ENCODE results near the gene IQCF5. TPM values are rescaled to one million over a fixed set of nuclear protein-coding genes. Genes with fewer than 3 reads are reported as not detected.

The IQCF5 gene
- total and polyA plus RNA-seq, 9 of the 15 experiments (the other 6 are each of a cell fraction or from before 2014, with no cell fraction given) = not detected

DNA sequence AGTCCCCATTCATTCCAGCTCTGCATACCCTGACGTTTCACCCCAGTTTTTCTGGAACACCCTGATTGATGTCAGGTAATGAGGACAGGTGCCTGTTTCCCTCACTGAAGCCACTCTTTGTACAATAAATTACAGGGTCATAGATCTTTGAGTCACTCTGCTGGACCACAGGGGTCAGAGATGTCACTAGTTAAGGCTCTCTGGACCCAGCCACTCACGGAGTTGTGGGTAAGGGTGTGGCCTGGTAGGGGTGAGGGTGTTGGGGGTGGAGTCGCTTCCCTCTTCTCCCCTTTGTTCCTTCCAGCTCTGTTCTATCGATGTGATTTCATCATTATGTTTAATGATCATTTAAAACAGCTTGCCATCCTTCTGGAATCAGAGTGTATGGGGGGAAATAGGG is 512 bp downstream of the IQCF5 start:
- POLR2A ChIA-PET = interaction anchor here (0.8 kb wide), 1 partner anchor 10 kb away, joined by 3 read pairs; no protein-coding TSS in a partner anchor
- in situ Hi-C loops (cut with MboI) = no loop called here
- no peaks in the 10 kb centered on the region for H3K9me1 ChIP-seq (ENCODE audit: control insufficient read depth, insufficient read depth, low read length)
- intact Hi-C loops (cut with micrococcal nuclease) = no loop called here
- H3K4me2 ChIP-seq (ENCODE audit: insufficient read depth, low read length) = no peak overlapping the region
- no TSS peak for BruUV-seq (replicated peaks)
- DNase-seq (ENCODE audit: extremely low read depth in 1 of 4, low spot score in 3 of 4) (peak in 2 of 4 experiments; percentile 12 to 16), ATAC-seq (no peak), FAIRE-seq (no peak)
- H3K36me3 ChIP-seq (ENCODE audit: control insufficient read depth, insufficient read depth, low read length) = no peaks in the 10 kb centered on the region
- no peaks in the 10 kb centered on the region for H3K79me2 ChIP-seq (ENCODE audit: control insufficient read depth, insufficient read depth, low read length)
- H3K27me3 ChIP-seq (ENCODE audit: control insufficient read depth in 2 of 2, insufficient read depth in 2 of 2, low read length in 2 of 2) = peaks cover 0 to 10% of the 10 kb centered on the region in 2 experiments; a peak in 2 of 5 replicates
- H3K4me1 ChIP-seq (replicated peaks in 1 of 2; ENCODE audit: control insufficient read depth in 2 of 2, insufficient read depth in 2 of 2, low read length in 2 of 2) = no peaks in the 10 kb centered on the region
- CTCF ChIA-PET (ENCODE audit: low intra/inter-chr PET ratio) = no interaction called here
- no peak overlapping the region for H2AFZ ChIP-seq (ENCODE audit: low read depth, low read length)
- no peaks in the 10 kb centered on the region for H4K20me1 ChIP-seq (replicated peaks; ENCODE audit: control insufficient read depth, insufficient read depth, low read length)
- H3K4me3 ChIP-seq = no peak overlapping the region
- H3K9ac ChIP-seq (ENCODE audit: insufficient read depth in 1 of 2, low read depth in 2 of 2, low read length in 2 of 2) = no peak overlapping the region
- TF ChIP-seq SMARCA5 (IDR thresholded peaks at IDR 0.05) (no peak), SUPT5H (IDR thresholded peaks at IDR 0.05) (no peak), POLR2AphosphoS5 (IDR thresholded peaks at IDR 0.05; ENCODE audit: control insufficient read depth, insufficient read depth, low read depth, low read length) (no peak), HIVEP1 (CRISPR knock-in tag; IDR thresholded peaks at IDR 0.05) (no peak), NR1H2 (CRISPR knock-in tag; IDR thresholded peaks at IDR 0.05) (no peak), MEIS2 (IDR thresholded peaks at IDR 0.05; ENCODE audit: partially characterized antibody) (peak; percentile 22), TOE1 (IDR thresholded peaks at IDR 0.05; ENCODE audit: borderline replicate concordance) (no peak), TOE1 (CRISPR knock-in tag; IDR thresholded peaks at IDR 0.05; ENCODE audit: borderline replicate concordance, low read depth) (no peak)
- no peaks in the 10 kb centered on the region for H3K9me3 ChIP-seq (replicated peaks; ENCODE audit: control insufficient read depth, insufficient read depth, low read depth, low read length)
- WGBS (ENCODE audit: insufficient coverage, low coverage, missing lambda C conversion rate) = 0% methylated on average over 3 of the region's 4 CpGs
- H3K27ac ChIP-seq (ENCODE audit: extremely low read depth, low read depth, low read length) = no peak overlapping the region

Data from K562 (cell line).